ENCODE measurements around the gene DISC1.
"Not testable (repeated sequence)": the region's sequence is repeated elsewhere in the genome, so short reads cannot be mapped to it uniquely, and the experiment has no call there.

Gene DISC1

GRCh38 chr1:231887866-231888265 lies 261.3 kb downstream of the DISC1 start:
- DNase-seq (ENCODE audit: low read depth), result no peak

GRCh38 chr1:231890791-231891190 lies 264.2 kb downstream of the DISC1 start:
- DNase-seq (ENCODE audit: low read depth), result no peak

- DNase-seq (ENCODE audit: low read depth), result no peak
Measured at GRCh38 chr1:231893400-231894102, 267.0 kb downstream of the DISC1 start.

- no peak for DNase-seq (ENCODE audit: low read depth)
Measured at GRCh38 chr1:231896806-231897205, 270.2 kb downstream of the DISC1 start.

- no peak for DNase-seq (ENCODE audit: low read depth)
Measured at GRCh38 chr1:231899046-231899445, 272.5 kb downstream of the DISC1 start.

GRCh38 chr1:231899713-231900435 lies 273.3 kb downstream of the DISC1 start:
- no peak for DNase-seq (ENCODE audit: low read depth)

- no peak for DNase-seq (ENCODE audit: low read depth)
Measured at GRCh38 chr1:231903586-231904081, 277.0 kb downstream of the DISC1 start.

GRCh38 chr1:231907310-231907709 lies 280.7 kb downstream of the DISC1 start:
- DNase-seq (ENCODE audit: low read depth), result not testable (repeated sequence)

- no peak for DNase-seq (ENCODE audit: low read depth)
Measured at GRCh38 chr1:231913493-231913892, 286.9 kb downstream of the DISC1 start.

GRCh38 chr1:231918239-231919015 lies 291.8 kb downstream of the DISC1 start:
- no peak for DNase-seq (ENCODE audit: low read depth)

- no peak for DNase-seq (ENCODE audit: low read depth)
Measured at GRCh38 chr1:231919239-231919885, 292.8 kb downstream of the DISC1 start.

- DNase-seq (ENCODE audit: low read depth), result no peak
Measured at GRCh38 chr1:231919886-231920285, 293.3 kb downstream of the DISC1 start.

GRCh38 chr1:231921646-231922345 lies 295.2 kb downstream of the DISC1 start:
- no peak for DNase-seq (ENCODE audit: low read depth)

- no peak for DNase-seq (ENCODE audit: low read depth)
Measured at GRCh38 chr1:231923491-231924041, 297.0 kb downstream of the DISC1 start.

GRCh38 chr1:231924180-231924579 lies 297.6 kb downstream of the DISC1 start:
- DNase-seq (ENCODE audit: low read depth), result no peak

- no peak for DNase-seq (ENCODE audit: low read depth)
Measured at GRCh38 chr1:231925864-231926263, 299.3 kb downstream of the DISC1 start.

- DNase-seq (ENCODE audit: low read depth), result no peak
Measured at GRCh38 chr1:231926340-231926739, 299.8 kb downstream of the DISC1 start.

- no peak for DNase-seq (ENCODE audit: low read depth)
Measured at GRCh38 chr1:231926933-231927332, 300.3 kb downstream of the DISC1 start.

- DNase-seq (ENCODE audit: low read depth), result no peak
Measured at GRCh38 chr1:231927431-231927830, 300.8 kb downstream of the DISC1 start.

- no peak for DNase-seq (ENCODE audit: low read depth)
Measured at GRCh38 chr1:231929311-231929710, 302.7 kb downstream of the DISC1 start.

GRCh38 chr1:231930257-231930947 lies 303.8 kb downstream of the DISC1 start:
- no peak for DNase-seq (ENCODE audit: low read depth)

Measured in activated T-cell treated with anti-CD3 and anti-CD28 coated beads for 48 hours (primary cell).